Measurements from ENCODE around the gene UBE2O.

UBE2O gene

GRCh38 chr17:76419576-76420260, 33.2 kb downstream of the UBE2O start:
- peak overlapping the region; percentile 40; the same call in 1 of the 2 replicates for H3K4me2 ChIP-seq (ENCODE audit: low read length)

GRCh38 chr17:76417499-76418143, 35.3 kb downstream of the UBE2O start:
- Histone ChIP-seq H3K4me1 (ENCODE audit: insufficient read depth, low read length, severe bottlenecking) (peaks cover 37% of the 10 kb centered on the region), H3F3A (ENCODE audit: insufficient read depth, low read length) (no peaks in the 10 kb centered on the region), H3K9me2 (ENCODE audit: low read depth, low read length) (no peaks in the 10 kb centered on the region), H3K27ac (ENCODE audit: low read depth, low read length, poor library complexity, severe bottlenecking) (peak overlapping the region; percentile 44), H3K79me2 (ENCODE audit: insufficient read depth, low read length) (no peaks in the 10 kb centered on the region), H2AFZ (ENCODE audit: low read length) (no peak overlapping the region), H4K20me1 (ENCODE audit: insufficient read depth, low read length) (no peaks in the 10 kb centered on the region), H3K4me2 (ENCODE audit: low read length) (no peak overlapping the region), H3K9ac (ENCODE audit: low read length) (no peak overlapping the region), H3K9me3 (ENCODE audit: low read length) (no peaks in the 10 kb centered on the region), H3K4me3 (ENCODE audit: low read depth, low read length, poor library complexity, severe bottlenecking) (no peak overlapping the region), H3K27me3 (ENCODE audit: insufficient read depth, low read length) (no peaks in the 10 kb centered on the region), H3K36me3 (ENCODE audit: insufficient read depth, low read length) (no peaks in the 10 kb centered on the region; the same call in 1 of the 2 replicates)
- TF ChIP-seq CTCF (IDR thresholded peaks at IDR 0.05; ENCODE audit: low read length) (no peak), EZH2 (IDR thresholded peaks at IDR 0.05; ENCODE audit: borderline replicate concordance, low read length) (no peak)

More at GRCh38 chr17:76419576-76420260, 33.2 kb downstream of the UBE2O start:
- Histone ChIP-seq H3K36me3 (ENCODE audit: insufficient read depth, low read length) (no peaks in the 10 kb centered on the region; the same call in 1 of the 2 replicates), H3K27ac (ENCODE audit: low read depth, low read length, poor library complexity, severe bottlenecking) (peak overlapping the region; percentile 68), H4K20me1 (ENCODE audit: insufficient read depth, low read length) (no peaks in the 10 kb centered on the region), H3K9ac (ENCODE audit: low read length) (no peak overlapping the region; the same call in 1 of the 2 replicates), H3K4me1 (ENCODE audit: insufficient read depth, low read length, severe bottlenecking) (peaks cover 43% of the 10 kb centered on the region), H2AFZ (ENCODE audit: low read length) (no peak overlapping the region), H3K79me2 (ENCODE audit: insufficient read depth, low read length) (no peaks in the 10 kb centered on the region), H3F3A (ENCODE audit: insufficient read depth, low read length) (no peaks in the 10 kb centered on the region), H3K9me2 (ENCODE audit: low read depth, low read length) (no peaks in the 10 kb centered on the region), H3K9me3 (ENCODE audit: low read length) (no peaks in the 10 kb centered on the region), H3K4me3 (ENCODE audit: low read depth, low read length, poor library complexity, severe bottlenecking) (no peak overlapping the region), H3K27me3 (ENCODE audit: insufficient read depth, low read length) (no peaks in the 10 kb centered on the region)
- TF ChIP-seq EZH2 (IDR thresholded peaks at IDR 0.05; ENCODE audit: borderline replicate concordance, low read length) (no peak), CTCF (IDR thresholded peaks at IDR 0.05; ENCODE audit: low read length) (no peak)

- H3K27me3 ChIP-seq (ENCODE audit: insufficient read depth, low read length), result no peaks in the 10 kb centered on the region
- H3K79me2 ChIP-seq (ENCODE audit: insufficient read depth, low read length), result no peaks in the 10 kb centered on the region
- H3K4me2 ChIP-seq (ENCODE audit: low read length), result no peak overlapping the region
- H2AFZ ChIP-seq (ENCODE audit: low read length), result no peak overlapping the region
- no peaks in the 10 kb centered on the region for H3F3A ChIP-seq (ENCODE audit: insufficient read depth, low read length)
- H3K36me3 ChIP-seq (ENCODE audit: insufficient read depth, low read length), result no peaks in the 10 kb centered on the region; the same call in 1 of the 2 replicates
- H4K20me1 ChIP-seq (ENCODE audit: insufficient read depth, low read length), result no peaks in the 10 kb centered on the region
- no peak overlapping the region for H3K9ac ChIP-seq (ENCODE audit: low read length)
- H3K9me3 ChIP-seq (ENCODE audit: low read length), result no peaks in the 10 kb centered on the region
- no peak overlapping the region for H3K27ac ChIP-seq (ENCODE audit: low read depth, low read length, poor library complexity, severe bottlenecking)
- no peaks in the 10 kb centered on the region for H3K9me2 ChIP-seq (ENCODE audit: low read depth, low read length)
- peaks cover 34% of the 10 kb centered on the region for H3K4me1 ChIP-seq (ENCODE audit: insufficient read depth, low read length, severe bottlenecking)
- H3K4me3 ChIP-seq (ENCODE audit: low read depth, low read length, poor library complexity, severe bottlenecking), result no peak overlapping the region
- TF ChIP-seq EZH2 (IDR thresholded peaks at IDR 0.05; ENCODE audit: borderline replicate concordance, low read length) (no peak), CTCF (IDR thresholded peaks at IDR 0.05; ENCODE audit: low read length) (no peak)
Observed at GRCh38 chr17:76416899-76417298, 36.1 kb downstream of the UBE2O start.

All from OCI-LY1 (cell line).